GM18505 (cell line): Measurements from ENCODE around the gene CCDC172.

Experiments used
- ATAC-seq: cut with Tn5 transposase; IDR thresholded peaks from one replicate; pipeline ENCODE4 v1.9.1; 2021; ENCODE audit not compliant: unreplicated experiment
- POLR2A ChIP-seq: IDR thresholded peaks from 4 replicates; pipeline ENCODE4 v1.6.1; 2011; ENCODE audit warnings: borderline replicate concordance; ENCODE audit not compliant: insufficient read depth, insufficient read length; ENCODE audit errors: extremely low read depth

CCDC172 gene

DNA sequence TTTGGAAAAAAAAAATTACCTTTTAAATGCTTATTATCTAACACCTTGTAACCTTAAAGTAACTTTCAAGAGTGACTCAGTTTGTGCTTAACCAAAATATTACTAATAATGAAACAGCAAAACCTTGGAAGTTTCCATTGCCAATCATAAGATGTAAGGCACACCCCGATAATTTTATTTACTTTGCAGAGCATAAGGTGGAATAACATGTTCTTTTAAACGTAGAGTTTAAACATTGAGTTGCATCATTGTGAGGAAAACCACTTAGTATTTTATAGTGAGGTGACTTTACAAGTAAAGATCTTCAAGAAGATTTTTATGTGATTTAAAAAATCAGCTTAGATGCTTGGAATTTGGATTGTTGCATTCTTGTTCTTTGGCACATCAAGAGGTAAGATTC is 103.4 kb downstream of the CCDC172 start, which contains the start of gene PNLIPRP3:
TSS of gene PNLIPRP3 (plus strand) at position 177 of the 400 bp plus-strand sequence. CDS start at position 343, 166 bp downstream.
- TF ChIP-seq POLR2A = no peak
- no peak for ATAC-seq

DNA sequence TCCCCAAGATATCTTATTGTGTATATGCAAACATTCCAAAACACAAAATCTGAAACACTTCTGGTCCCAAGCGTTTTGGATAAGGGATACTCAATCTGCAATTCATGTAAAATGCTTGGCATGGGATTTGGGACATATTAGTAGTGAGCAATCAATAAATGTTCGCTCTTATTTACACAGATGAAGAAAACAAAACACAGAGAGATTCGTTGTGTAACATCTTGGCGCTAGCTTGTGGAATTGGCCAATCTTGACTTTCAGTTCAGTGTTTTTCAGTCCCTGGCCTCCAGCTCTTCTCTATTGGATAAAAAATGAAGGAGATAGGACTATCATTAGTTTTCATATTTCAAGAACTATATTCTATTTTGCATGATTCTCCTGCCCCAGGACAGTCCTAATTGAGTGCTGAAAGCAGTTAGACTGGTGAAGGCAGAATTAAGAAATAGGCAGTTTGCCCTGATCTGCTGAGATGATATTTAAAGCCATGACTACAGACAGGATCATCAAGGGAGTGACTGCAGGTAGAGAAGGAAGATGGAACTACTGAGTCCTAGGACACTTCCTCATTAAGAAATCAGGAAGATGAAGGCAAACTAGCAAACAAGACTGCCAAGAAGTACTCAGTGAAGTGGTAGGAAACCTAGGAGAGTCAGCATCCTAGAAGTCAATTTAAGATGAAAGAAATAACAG is 105.2 kb downstream of the CCDC172 start:
- TF ChIP-seq POLR2A = no peak
- ATAC-seq = no peak
